Measurements from ENCODE around the gene RAB3B. TPM values are rescaled to one million over a fixed set of nuclear protein-coding genes. Genes with fewer than 3 reads are reported as not detected.

Gene RAB3B
- total and polyA plus RNA-seq, 9 of the 15 experiments (the other 6 are each of a cell fraction or from before 2014, with no cell fraction given): 0.07 to 0.47 (median 0.27) TPM

GRCh38 chr1:51990478-51990965 lies at the start of gene RAB3B (continued):
- no peak for TF ChIP-seq KDM4B (IDR thresholded peaks at IDR 0.05; ENCODE audit: borderline replicate concordance in 2 of 2, low read depth in 1 of 2)
- peak; percentile 28 to 37; a peak in 3 of 4 replicates for TF ChIP-seq NRF1 (conservative IDR thresholded peaks at IDR 0.05 in 1 of 2, IDR thresholded peaks at IDR 0.05 in 1 of 2)
- no peak for TF ChIP-seq TARDBP (IDR thresholded peaks at IDR 0.05)
- no peak for TF ChIP-seq TCF7 (IDR thresholded peaks at IDR 0.05; ENCODE audit: borderline replicate concordance)
- TF ChIP-seq NONO (IDR thresholded peaks at IDR 0.05; ENCODE audit: low read depth in 2 of 2, low read length in 1 of 2): peak in 1 of 2 experiments; percentile 49; a peak in 1 of 4 replicates
- TF ChIP-seq SMAD4 (CRISPR knock-in tag; conservative IDR thresholded peaks at IDR 0.05): peak; percentile 65; the same call in 1 of the 2 replicates
- no peak for TF ChIP-seq ARID1B (IDR thresholded peaks at IDR 0.05)
- peak; percentile 47 for TF ChIP-seq CXXC5 (CRISPR knock-in tag; IDR thresholded peaks at IDR 0.05)
- TF ChIP-seq, protein P1, sequence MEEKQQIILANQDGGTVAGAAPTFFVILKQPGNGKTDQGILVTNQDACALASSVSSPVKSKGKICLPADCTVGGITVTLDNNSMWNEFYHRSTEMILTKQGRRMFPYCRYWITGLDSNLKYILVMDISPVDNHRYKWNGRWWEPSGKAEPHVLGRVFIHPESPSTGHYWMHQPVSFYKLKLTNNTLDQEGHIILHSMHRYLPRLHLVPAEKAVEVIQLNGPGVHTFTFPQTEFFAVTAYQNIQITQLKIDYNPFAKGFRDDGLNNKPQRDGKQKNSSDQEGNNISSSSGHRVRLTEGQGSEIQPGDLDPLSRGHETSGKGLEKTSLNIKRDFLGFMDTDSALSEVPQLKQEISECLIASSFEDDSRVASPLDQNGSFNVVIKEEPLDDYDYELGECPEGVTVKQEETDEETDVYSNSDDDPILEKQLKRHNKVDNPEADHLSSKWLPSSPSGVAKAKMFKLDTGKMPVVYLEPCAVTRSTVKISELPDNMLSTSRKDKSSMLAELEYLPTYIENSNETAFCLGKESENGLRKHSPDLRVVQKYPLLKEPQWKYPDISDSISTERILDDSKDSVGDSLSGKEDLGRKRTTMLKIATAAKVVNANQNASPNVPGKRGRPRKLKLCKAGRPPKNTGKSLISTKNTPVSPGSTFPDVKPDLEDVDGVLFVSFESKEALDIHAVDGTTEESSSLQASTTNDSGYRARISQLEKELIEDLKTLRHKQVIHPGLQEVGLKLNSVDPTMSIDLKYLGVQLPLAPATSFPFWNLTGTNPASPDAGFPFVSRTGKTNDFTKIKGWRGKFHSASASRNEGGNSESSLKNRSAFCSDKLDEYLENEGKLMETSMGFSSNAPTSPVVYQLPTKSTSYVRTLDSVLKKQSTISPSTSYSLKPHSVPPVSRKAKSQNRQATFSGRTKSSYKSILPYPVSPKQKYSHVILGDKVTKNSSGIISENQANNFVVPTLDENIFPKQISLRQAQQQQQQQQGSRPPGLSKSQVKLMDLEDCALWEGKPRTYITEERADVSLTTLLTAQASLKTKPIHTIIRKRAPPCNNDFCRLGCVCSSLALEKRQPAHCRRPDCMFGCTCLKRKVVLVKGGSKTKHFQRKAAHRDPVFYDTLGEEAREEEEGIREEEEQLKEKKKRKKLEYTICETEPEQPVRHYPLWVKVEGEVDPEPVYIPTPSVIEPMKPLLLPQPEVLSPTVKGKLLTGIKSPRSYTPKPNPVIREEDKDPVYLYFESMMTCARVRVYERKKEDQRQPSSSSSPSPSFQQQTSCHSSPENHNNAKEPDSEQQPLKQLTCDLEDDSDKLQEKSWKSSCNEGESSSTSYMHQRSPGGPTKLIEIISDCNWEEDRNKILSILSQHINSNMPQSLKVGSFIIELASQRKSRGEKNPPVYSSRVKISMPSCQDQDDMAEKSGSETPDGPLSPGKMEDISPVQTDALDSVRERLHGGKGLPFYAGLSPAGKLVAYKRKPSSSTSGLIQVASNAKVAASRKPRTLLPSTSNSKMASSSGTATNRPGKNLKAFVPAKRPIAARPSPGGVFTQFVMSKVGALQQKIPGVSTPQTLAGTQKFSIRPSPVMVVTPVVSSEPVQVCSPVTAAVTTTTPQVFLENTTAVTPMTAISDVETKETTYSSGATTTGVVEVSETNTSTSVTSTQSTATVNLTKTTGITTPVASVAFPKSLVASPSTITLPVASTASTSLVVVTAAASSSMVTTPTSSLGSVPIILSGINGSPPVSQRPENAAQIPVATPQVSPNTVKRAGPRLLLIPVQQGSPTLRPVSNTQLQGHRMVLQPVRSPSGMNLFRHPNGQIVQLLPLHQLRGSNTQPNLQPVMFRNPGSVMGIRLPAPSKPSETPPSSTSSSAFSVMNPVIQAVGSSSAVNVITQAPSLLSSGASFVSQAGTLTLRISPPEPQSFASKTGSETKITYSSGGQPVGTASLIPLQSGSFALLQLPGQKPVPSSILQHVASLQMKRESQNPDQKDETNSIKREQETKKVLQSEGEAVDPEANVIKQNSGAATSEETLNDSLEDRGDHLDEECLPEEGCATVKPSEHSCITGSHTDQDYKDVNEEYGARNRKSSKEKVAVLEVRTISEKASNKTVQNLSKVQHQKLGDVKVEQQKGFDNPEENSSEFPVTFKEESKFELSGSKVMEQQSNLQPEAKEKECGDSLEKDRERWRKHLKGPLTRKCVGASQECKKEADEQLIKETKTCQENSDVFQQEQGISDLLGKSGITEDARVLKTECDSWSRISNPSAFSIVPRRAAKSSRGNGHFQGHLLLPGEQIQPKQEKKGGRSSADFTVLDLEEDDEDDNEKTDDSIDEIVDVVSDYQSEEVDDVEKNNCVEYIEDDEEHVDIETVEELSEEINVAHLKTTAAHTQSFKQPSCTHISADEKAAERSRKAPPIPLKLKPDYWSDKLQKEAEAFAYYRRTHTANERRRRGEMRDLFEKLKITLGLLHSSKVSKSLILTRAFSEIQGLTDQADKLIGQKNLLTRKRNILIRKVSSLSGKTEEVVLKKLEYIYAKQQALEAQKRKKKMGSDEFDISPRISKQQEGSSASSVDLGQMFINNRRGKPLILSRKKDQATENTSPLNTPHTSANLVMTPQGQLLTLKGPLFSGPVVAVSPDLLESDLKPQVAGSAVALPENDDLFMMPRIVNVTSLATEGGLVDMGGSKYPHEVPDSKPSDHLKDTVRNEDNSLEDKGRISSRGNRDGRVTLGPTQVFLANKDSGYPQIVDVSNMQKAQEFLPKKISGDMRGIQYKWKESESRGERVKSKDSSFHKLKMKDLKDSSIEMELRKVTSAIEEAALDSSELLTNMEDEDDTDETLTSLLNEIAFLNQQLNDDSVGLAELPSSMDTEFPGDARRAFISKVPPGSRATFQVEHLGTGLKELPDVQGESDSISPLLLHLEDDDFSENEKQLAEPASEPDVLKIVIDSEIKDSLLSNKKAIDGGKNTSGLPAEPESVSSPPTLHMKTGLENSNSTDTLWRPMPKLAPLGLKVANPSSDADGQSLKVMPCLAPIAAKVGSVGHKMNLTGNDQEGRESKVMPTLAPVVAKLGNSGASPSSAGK (IDR thresholded peaks at IDR 0.05): no peak
- no peak for TF ChIP-seq RBBP5 (IDR thresholded peaks at IDR 0.05; ENCODE audit: borderline replicate concordance, insufficient read depth, low read length, poor library complexity, severe bottlenecking)
- TF ChIP-seq RBFOX2 (IDR thresholded peaks at IDR 0.05; ENCODE audit: low read depth, low read length): peak; percentile 49; the same call in 1 of the 2 replicates
- no peak for TF ChIP-seq TAL1 (IDR thresholded peaks at IDR 0.05)
- no peak for TF ChIP-seq COPS2 (conservative IDR thresholded peaks at IDR 0.05)
- TF ChIP-seq FOSL1 (tag; conservative IDR thresholded peaks at IDR 0.05): 0 out of 2 replicates have a peak, but pooled peaks have one; percentile 24
- TF ChIP-seq ZNF224 (CRISPR knock-in tag; IDR thresholded peaks at IDR 0.05): no peak
- TF ChIP-seq, protein P2, sequence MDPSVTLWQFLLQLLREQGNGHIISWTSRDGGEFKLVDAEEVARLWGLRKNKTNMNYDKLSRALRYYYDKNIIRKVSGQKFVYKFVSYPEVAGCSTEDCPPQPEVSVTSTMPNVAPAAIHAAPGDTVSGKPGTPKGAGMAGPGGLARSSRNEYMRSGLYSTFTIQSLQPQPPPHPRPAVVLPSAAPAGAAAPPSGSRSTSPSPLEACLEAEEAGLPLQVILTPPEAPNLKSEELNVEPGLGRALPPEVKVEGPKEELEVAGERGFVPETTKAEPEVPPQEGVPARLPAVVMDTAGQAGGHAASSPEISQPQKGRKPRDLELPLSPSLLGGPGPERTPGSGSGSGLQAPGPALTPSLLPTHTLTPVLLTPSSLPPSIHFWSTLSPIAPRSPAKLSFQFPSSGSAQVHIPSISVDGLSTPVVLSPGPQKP (CRISPR knock-in tag; IDR thresholded peaks at IDR 0.05): no peak
- TF ChIP-seq ZNF431 (CRISPR knock-in tag; IDR thresholded peaks at IDR 0.05): no peak
